ENCODE results near the gene ZNF324.

DNA sequence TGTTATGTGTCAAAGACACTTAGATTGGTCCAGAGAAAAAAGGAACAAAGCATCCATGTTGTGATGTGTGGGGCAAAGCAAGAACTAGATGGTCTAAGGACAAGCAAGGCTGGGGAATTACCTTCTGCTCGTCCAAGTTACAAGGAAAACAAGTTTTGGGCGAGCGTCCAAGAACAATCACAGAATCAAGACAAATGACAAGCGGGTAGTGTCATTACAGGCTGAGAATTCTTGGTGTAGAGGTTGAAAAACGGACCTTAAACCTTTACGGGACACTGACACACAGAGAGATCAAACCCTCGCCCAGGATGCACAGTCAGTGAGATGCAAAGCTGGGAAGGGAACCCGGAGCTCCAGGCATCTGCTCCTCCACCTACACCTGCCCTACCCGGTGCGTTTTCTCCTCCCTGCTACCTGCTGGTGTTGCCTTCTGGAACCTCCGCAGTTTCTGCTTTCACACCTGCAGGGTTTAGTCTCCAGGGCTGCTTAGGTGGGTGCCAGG, 16.0 kb upstream of the ZNF324 start:
- no peak for TF ChIP-seq OSR1 (CRISPR knock-in tag; IDR thresholded peaks at IDR 0.05)
- no peak for TF ChIP-seq CREB5 (CRISPR knock-in tag; IDR thresholded peaks at IDR 0.05; ENCODE audit: low read depth)
- no peak for TF ChIP-seq ISL1 (CRISPR knock-in tag; IDR thresholded peaks at IDR 0.05)
- TF ChIP-seq ZNF565 (CRISPR knock-in tag; conservative IDR thresholded peaks at IDR 0.05; ENCODE audit: low read depth), result no peak
- no peak for TF ChIP-seq CSDC2 (CRISPR knock-in tag; IDR thresholded peaks at IDR 0.05)
- TF ChIP-seq ZFP3 (CRISPR knock-in tag; IDR thresholded peaks at IDR 0.05), result no peak
- no peak for TF ChIP-seq PATZ1 (CRISPR knock-in tag; IDR thresholded peaks at IDR 0.05; ENCODE audit: borderline replicate concordance)
- TF ChIP-seq TSHZ2 (CRISPR knock-in tag; IDR thresholded peaks at IDR 0.05), result no peak
- no peak for TF ChIP-seq ZFP30 (CRISPR knock-in tag; IDR thresholded peaks at IDR 0.05)
